ENCODE data around the gene GNAS-AS1.

The GNAS-AS1 gene
- 0.35 to 0.42 reads per million in 2 experiments for total RNA-seq

DNA sequence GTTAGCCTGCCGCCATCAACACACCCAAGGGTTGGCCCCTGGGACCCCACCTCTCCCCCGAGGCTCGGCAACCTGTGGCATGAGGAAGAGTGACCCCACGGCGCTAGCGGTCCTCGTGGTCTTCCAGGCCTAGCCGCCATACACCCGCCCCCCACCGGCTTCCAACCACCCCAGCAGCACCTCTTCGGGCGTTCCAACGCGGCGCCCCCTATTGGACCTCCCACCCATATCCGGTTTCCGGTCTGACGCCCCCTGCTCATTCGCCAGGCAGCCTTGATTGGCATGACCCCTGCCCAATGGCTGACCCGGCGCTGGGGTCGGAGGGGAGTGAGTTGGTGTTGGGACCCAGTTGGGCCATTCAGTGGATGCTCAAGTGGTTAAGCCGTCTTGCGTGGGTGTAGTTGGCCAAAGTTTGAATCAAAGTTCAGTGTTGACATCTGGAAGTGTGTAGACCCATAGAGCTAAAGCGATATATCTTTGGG, at the start of gene GNAS-AS1:
GNAS-AS1 (minus strand) TSS at position 210 of the 482 bp plus-strand sequence.
- DNase-seq (ENCODE audit: low read depth), result peak; percentile 69

DNA sequence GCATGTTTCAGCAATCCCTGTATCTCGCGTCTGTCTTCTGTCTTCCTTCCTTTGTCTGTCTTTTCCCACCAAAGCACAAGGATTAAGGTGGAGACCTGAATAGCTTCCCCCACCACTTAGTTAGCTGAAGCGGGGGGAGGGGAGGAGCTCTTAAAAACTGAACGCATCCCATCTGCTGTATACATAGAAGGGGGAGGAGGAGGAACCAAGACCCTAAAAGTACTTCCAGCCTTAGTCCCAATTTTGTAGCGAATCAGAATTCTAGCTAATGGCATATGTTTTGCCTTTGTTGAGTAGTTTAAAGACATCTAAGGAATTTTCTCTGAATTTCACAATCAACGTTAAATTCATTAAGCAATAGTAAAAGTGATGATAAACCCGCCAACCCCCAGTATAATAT, 49.7 kb upstream of the GNAS-AS1 start:
- no peak for DNase-seq (ENCODE audit: low read depth)

DNA sequence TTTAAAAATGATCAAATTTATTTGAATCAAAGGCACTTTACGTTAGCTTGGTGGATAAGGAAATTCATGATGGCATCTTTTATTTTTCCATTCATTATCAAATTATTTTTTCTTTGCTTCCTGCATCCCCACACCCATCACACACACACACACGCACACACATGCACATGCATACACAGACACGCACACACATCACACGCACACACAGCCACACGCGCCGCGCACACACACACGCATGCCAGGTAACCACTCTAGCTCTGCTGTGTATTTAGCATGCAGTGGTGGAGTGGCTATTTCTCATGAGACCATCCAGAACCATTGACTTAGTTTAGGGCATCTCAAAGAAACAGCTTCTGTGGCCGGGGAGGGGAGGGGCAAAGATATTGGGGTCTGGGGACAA, 48.8 kb upstream of the GNAS-AS1 start:
- no peak for DNase-seq (ENCODE audit: low read depth)

DNA sequence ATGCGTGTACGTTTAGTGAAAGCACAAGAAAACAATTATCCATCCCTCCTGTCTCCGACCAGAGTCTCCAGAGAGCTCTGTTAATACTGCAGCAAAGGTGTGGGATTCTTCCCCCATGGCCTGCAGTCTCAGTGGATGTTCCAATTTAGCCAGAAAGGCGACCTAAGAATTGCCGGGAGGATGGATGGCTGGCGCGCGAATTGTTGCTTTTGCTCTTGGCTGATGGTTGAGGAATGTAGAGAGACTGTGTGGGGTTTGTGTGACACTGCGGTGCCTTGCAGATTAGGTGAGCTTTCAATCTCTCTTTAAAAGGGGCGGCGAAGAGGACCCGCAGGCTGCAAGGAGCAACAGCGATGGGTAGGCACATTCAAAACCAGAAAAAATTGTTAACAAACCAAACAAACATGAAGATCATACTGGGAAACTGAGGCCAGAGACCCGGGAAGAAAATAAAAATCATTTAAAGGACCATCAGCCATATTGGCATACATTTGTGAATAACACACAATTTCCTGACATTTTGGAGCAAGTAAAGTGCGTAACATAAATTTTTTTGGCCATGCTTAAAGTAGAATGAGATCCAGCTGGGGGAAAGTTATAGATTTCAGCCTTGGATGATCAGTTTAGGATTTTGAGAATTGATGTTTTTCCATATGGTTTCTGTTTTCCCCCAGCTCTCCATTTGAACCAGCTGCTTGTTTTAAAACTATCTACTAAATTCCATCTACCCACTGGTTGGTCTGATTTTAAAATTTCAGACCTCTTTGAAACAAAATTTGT, 48.1 kb upstream of the GNAS-AS1 start:
- DNase-seq (ENCODE audit: low read depth), result no peak

DNA sequence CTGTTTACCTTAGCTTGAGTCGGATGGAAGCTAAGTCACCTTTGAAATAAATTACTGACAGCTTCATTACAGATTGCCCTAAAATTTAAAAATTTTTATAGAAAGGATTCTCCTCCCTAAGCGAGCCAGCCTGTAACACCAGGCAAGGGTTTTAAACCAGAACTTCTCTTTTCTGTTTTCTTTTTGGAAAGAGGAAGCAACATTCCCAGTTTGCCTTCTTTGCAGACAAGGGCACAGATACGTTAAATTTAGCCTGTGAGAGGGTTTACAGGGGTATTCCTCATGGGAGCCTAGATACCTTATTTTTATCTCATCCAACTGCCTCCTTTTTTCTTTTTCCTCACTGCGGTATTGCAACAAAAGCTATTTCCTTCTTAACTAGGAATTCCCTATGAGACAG, 46.8 kb upstream of the GNAS-AS1 start:
- DNase-seq (ENCODE audit: low read depth), result no peak

DNA sequence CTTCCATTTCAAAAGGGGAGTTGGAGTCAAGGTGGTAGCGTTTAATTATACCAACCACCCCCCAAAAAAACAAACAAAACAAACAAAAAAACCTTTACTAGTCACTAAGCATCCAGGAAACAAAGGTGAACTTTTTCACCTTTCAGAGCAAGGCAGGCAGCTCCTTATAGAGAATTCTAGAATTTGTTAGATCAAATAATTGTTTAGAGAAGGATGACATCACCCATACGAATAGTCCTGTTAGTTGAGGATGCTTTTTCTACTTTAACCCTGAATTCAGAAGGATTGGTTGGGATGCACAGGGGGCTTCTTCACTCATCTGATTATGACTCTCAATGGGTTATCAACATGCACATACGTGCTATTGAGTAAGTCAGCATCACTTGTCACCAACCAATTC, 46.1 kb upstream of the GNAS-AS1 start:
- DNase-seq (ENCODE audit: low read depth), result no peak

DNA sequence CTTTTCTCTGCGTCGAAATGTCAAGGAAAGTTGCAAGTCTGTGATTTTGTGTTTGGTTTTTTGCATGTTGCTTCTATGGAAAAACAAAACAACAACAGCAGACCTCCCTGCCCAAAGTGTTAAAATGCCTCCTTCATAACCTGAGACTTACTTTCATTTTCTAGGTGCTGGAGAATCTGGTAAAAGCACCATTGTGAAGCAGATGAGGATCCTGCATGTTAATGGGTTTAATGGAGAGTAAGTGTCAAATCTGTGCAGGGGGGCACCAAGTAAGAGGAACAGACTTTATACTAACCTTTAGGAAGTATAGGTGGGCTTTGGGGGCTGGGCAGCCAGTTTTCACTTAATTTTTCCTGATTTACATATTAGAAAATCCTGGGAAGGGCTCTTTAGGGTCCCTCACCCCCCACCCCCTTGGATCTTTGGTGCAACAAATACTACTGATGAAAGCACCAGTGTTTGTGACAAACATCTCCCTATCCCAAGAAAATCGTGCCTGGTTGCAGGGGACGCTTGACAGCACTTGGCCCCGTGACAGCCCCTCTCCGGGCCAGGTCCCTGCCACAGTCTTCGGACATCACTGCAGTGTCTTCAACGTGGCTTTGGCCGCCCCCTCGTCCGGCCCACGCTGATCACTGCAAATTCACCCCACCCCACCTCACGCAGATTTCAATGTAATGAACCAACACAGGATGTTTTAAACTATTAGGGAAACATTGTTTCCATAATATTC, 44.9 kb upstream of the GNAS-AS1 start:
- DNase-seq (ENCODE audit: low read depth), result no peak

DNA sequence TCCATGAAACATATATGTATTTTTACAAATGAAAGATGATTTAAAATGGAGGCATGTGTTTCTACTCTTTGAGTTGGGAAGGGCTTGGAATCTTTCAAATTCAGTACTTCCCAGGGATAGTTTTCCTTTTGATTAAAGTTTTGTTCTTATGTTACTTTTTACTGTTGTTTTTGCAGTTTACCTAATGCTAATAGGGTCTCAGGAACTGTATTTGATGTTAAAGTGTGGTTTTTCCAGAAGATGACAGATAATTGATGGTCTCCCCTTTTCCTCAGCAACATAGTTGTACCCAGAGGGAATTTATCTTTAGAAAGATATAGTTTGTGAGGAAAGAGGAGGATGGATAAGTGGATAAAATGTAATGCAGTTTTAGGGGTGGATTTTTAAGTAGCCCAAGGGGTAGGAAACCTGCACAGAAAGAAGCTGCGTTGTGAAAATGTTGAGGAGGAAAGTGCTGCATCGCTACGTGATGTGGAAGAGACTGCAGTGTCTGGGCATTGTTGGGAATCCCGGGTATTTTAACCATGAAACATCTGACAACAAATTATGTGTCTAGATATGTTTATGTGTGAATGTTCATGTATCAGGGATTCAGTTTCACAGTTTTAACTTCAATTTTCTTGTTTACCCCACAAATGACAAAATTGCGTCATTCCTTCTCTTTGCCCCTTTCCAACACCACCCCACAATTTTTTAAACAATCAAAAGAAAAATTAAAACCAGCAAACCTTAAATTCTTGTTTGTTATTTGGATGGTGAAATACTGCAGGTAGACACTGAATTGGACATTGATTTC, 44.1 kb upstream of the GNAS-AS1 start:
- no peak for DNase-seq (ENCODE audit: low read depth)

DNA sequence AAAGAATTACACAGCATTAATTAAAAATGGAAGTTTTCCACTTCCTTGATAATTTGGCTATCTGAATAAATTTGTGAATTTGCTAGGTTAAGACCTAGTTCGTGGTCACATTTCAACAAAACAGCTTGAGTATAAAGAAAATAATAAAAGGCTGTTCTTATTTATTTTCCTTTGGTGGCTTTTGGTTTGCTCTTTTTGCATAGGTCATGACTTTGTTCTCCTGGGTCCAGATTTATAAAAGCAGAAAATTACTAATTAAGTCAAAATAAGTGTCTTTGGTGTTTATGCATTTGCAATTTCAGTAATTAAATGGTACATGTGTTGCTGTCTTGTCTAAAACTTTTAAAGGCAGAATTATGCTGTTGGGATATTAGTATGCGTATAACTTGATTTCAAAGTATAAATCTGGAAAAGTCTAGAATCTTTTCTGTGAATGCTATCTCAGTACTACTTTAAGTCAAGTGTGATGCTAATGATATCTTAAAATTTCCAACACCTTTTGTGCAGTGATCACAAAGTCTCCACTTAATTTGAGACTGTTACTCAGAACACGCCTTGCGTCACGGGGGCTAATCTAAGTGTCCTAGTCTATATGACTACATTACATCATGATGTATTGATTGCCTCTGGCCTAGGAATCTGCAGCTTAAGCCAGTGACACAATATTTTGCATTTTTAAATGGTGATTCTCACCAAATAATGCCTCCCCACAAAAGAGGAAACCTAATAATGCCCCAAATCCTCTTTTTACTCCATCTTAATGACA, 42.8 kb upstream of the GNAS-AS1 start:
- DNase-seq (ENCODE audit: low read depth), result no peak

DNA sequence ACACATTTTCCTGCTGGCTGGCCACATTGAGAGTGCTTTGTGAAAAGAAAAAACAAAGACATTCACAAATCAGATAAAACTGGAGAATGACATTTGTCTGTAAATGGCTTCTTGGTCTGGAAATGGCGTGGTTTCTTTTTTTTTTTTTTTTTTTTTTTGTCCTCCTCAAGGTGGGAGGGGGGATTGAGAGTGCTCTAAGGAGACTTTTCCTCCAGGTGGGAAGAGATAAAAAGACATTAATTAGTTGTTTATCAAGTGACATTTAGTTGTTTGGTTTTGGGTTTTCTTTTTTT, 42.2 kb upstream of the GNAS-AS1 start:
- no peak for DNase-seq (ENCODE audit: low read depth)

DNA sequence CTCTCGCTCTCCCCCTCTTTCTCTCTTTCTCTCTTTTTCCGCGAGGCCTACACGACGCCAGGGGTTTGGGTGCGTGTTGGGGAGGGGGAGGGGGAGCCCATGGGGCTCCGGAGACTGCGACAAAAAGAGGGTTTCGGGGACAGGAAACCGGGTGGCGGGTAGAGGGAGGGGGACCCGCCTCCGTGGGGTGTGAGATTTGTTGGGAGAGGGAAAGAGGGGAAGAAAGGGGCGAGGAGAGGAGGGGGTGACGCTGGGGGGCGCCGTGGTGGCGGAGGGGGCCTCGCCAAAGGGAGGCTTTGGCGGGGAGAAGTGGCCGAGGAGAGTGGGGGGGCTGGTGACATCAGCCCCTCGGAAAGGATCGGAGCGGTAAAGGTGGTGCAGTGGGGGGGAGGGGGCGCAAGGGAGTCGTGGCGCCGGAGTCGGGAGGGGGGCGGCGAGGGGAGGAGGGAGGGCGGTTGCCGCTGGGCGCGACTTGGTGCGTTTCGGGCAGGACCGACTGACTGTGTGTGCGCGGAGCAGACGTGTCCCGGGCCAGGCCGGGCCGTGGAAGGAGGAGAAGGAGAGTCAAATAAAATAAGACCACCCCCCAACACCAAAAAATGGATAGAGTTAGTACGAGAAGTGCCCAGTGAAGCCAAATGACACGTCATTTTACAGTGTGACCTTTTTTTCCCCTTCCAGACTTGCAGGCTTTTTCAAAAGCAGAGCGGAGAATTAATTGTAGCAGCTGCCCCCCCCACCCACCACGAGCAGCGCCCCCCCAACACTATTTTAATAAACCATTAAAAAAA, 41.6 kb upstream of the GNAS-AS1 start:
- DNase-seq (ENCODE audit: low read depth), result peak; percentile 60

DNA sequence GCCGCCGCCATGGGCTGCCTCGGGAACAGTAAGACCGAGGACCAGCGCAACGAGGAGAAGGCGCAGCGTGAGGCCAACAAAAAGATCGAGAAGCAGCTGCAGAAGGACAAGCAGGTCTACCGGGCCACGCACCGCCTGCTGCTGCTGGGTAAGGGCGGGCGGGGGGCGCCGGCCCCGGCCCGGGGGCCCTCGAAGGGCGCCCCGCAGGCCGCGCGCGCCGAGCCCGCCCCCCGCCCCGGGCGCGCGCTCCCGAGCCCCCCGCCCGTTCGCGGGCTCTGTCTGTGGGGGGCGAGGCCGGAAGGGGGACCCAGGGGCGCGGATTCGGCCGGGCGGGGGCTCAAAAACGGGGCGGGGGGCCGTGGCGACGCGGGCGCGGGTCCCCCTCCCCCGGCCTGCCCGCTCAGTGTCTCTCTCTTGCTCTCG, 41.0 kb upstream of the GNAS-AS1 start:
- no peak for DNase-seq (ENCODE audit: low read depth)

DNA sequence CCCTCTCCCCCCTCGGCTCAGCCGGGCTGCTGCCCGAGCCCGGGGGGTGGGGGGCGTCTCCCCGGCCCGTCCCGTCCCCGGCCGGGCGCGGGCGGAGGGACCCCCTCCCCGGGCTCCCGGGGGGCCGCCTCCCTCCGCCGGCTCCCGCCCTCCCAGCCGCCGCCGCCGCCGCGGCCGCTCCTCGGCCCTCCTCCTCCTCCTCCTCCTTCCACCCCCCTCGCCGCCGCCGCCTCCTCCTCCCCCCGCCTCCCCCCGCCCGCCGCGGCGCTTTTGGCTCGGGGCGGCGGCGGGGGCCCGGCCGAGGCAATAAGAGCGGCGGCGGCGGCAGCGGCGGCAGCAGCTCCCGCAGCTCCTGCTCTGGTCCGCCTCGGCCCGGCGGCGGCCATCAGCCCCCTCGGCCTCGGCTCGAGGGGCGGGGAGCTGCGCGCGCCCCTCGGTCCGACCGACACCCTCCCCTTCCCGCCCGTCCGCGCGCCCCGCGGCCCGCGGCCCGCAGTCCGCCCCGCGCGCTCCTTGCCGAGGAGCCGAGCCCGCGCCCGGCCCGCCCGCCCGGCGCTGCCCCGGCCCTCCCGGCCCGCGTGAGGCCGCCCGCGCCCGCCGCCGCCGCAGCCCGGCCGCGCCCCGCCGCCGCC, 40.5 kb upstream of the GNAS-AS1 start:
- peak; percentile 71 for DNase-seq (ENCODE audit: low read depth)

DNA sequence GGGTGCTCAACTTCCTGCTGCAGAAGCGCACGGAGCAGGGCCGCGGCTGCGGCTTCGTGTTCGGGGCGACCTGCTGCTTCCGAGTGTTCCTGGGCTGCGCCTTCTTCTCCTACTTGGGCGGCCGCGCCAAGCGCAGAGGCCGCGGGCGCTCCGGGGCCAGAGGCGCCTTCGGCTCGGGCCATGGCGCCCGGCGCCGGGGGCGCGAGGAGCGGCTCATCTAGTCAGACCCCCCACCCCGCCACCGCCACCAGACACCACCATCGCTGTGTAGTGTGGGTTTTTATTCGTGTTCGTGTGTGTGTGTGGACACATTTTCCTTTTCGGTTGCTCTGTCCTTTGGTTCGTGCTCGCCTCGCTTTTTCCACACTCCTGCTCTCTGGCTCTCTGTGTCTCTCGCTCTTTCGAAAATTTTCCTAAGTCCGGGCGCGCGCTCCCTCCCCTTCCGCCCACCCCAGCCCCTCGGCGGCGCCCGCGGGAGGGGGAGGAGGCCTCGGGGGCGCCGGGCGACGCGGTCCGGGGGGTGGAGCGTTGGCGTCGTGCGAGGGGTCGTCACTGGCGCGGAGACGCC, 39.9 kb upstream of the GNAS-AS1 start:
- DNase-seq (ENCODE audit: low read depth), result peak; percentile 50

DNA sequence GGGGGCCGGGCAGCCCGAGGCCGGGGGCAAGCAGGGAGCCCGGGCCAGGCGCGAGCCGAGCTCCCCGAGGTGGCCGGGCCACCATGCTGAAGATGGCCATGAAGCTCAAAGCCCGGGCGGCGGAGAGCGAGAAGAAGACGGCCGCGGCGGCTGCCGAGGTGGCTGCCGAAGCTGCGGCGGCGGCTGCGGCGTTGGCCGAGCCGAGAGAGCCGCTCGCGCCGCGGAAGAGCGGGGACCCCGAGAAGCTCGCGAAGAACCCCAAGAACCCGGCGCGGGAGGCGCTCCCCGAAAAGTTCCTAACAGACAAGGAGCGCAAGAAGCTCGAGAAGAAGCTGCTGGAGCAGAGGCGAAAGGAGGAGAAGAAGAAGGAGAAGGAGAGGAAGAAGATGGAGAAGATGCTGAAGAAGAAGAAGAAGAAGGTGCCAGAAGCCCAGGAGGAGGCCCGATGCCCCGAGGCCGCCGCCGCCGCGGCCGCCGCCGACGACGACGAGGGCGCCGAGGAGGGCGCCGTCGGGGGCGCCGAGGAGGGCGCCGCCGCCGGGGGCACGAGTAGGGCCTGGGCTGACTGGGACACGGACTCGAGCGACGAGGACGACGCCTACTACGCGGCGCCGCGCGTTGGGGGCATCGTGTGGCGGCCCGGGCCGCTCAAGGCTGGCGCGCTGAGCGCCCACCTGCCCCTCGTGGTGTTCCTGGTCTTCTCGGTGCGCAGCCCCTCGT, 39.3 kb upstream of the GNAS-AS1 start:
- no peak for DNase-seq (ENCODE audit: low read depth)

DNA sequence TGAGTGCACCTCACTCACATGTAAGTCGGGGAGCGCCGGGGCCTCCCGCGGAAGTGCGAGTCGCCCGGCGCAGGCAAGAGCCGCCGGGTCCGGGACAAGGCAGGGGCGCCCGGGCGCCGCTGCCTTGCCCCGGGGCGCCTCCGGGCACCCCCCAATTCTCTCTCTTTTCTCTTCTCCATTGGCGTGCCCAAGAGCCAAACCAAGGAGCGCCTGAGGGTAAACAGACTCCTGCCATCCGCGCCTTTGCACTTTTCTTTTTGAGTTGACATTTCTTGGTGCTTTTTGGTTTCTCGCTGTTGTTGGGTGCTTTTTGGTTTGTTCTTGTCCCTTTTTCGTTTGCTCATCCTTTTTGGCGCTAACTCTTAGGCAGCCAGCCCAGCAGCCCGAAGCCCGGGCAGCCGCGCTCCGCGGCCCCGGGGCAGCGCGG, 38.6 kb upstream of the GNAS-AS1 start:
- DNase-seq (ENCODE audit: low read depth), result no peak

DNA sequence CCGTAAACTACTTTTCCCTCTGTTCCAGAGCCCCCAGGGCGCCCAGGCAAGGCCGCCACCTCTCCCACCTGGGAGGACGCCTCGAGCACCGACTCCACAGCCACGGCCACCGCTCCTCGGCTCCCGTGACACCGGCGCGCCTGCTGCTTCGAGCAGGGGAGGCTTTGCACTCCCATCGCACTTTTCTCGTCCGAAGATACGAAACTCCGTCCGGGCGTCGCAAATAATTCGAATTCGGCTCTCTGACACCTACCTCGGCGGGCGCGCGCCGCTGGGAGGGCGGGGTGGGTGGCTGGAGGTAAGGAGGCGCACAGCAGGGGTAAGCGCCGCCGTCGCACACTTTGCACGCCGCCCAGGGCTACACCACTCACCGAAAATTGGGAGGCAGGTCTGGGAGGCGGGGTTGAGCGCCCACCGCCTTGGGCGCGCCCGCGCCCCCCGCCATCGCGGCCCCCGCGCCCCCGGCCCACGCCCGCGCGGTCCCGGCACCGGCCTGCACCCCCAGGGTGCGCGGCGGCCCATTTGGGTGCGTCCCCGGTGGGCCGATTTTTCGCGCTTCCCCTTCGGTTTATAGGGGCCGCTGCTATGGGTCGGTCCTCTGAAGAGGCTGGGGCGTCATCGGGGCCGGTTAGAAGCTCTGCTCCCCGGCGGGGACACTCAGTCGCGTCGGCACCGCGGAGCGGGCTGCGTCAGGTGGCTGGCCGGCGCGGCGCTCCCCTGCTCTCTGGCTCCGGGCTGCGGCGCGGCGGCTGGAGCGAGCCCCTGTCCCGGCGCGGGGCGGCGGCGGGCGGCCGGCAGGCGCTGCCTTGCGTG, 38.0 kb upstream of the GNAS-AS1 start:
- peak; percentile 80 for DNase-seq (ENCODE audit: low read depth)

DNA sequence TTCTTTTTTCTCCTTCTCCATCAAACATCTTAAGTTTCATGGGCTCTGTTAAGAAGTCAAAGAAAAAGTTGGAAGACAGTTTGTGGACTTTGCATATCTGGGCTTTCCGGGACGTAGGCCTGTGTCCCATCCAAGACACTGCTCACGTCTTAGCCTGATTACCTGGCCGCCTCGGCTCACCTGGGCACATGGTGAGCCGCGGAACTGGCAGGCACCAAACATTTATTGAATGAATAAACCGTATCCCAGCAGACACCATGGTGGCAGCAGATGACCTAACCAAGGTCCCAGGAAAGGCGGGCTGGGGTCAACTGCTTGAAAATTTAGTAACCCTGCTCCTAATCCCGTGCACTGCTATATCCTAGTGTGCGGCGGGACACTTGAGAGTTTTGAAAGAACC, 37.4 kb upstream of the GNAS-AS1 start:
- DNase-seq (ENCODE audit: low read depth), result no peak

DNA sequence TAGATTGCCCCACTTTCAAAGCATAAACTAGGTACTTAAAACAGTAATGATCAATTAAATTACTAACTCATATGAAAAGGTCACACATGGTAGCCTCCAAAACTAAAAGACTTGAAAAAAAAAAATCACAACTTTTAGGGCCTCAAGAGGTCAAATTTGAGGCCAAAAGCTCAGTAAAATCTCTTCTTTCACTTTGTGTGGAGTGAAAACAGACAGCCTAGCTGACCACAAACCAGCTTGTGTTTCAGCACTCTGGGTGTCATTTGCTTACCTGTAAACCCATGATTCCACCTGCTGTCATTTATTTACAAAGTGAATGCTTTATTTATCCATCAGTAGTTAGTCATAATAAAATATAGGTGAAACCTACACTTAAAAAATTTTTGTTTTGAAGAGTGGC, 35.8 kb upstream of the GNAS-AS1 start:
- no peak for DNase-seq (ENCODE audit: low read depth)
